Measurements from ENCODE around the gene APOBEC3F.
"Not testable (repeated sequence)": the region's sequence is repeated elsewhere in the genome, so short reads cannot be mapped to it uniquely, and the experiment has no call there.

APOBEC3F gene

GRCh38 chr22:39028281-39028680 is 12.4 kb upstream of the APOBEC3F start:
- no peak for DNase-seq

- DNase-seq: no peak
These were observed 11.4 kb upstream of the APOBEC3F start for GRCh38 chr22:39029227-39029626.

GRCh38 chr22:39030705-39031104 is 10.0 kb upstream of the APOBEC3F start:
- DNase-seq: no peak

GRCh38 chr22:39031434-39032295 is 9.0 kb upstream of the APOBEC3F start:
- not testable (repeated sequence) for DNase-seq

GRCh38 chr22:39037071-39037470 is 3.6 kb upstream of the APOBEC3F start:
- not testable (repeated sequence) for DNase-seq

GRCh38 chr22:39039306-39040126 is 1.1 kb upstream of the APOBEC3F start:
- no peak for DNase-seq

- DNase-seq: not testable (repeated sequence)
These were observed 518 bp upstream of the APOBEC3F start for GRCh38 chr22:39040155-39040537.

- no peak for DNase-seq
These were observed 1.2 kb downstream of the APOBEC3F start for GRCh38 chr22:39041908-39042307.

- not testable (repeated sequence) for DNase-seq
These were observed 2.4 kb downstream of the APOBEC3F start for GRCh38 chr22:39043063-39043462.

- not testable (repeated sequence) for DNase-seq
These were observed 4.5 kb downstream of the APOBEC3F start for GRCh38 chr22:39045136-39045535.

- not testable (repeated sequence) for DNase-seq
These were observed 8.8 kb downstream of the APOBEC3F start for GRCh38 chr22:39049486-39049885.

- DNase-seq: not testable (repeated sequence)
These were observed 11.3 kb downstream of the APOBEC3F start for GRCh38 chr22:39051844-39052495.

GRCh38 chr22:39055658-39056057 is 15.0 kb downstream of the APOBEC3F start:
- DNase-seq: no peak

- DNase-seq: not testable (repeated sequence)
These were observed 20.6 kb downstream of the APOBEC3F start for GRCh38 chr22:39061290-39061689.

GRCh38 chr22:39061951-39062350 is 21.3 kb downstream of the APOBEC3F start:
- not testable (repeated sequence) for DNase-seq

- DNase-seq: not testable (repeated sequence)
These were observed 23.2 kb downstream of the APOBEC3F start for GRCh38 chr22:39063904-39064303.

GRCh38 chr22:39066442-39067276 is 26.0 kb downstream of the APOBEC3F start:
- not testable (repeated sequence) for DNase-seq

GRCh38 chr22:39068033-39068785 is 27.5 kb downstream of the APOBEC3F start:
- DNase-seq: no peak

- DNase-seq: no peak
These were observed 29.5 kb downstream of the APOBEC3F start for GRCh38 chr22:39070186-39070585.

- not testable (repeated sequence) for DNase-seq
These were observed 31.9 kb downstream of the APOBEC3F start for GRCh38 chr22:39072581-39072981.

- DNase-seq: no peak
These were observed 33.3 kb downstream of the APOBEC3F start for GRCh38 chr22:39073981-39074380.
